Subcutaneous adipose tissue (tissue), 4 donors: ENCODE measurements around the gene GZMB. TPM values are rescaled to one million over a fixed set of nuclear protein-coding genes. Genes with fewer than 3 reads are reported as not detected.

Experiments
- CTCF ChIP-seq: fragments of 450-650 bp; IDR thresholded peaks from one replicate; pipeline ENCODE4 v1.5.1; 2016; ENCODE audit warnings: low read depth, mild to moderate bottlenecking, control low read depth, antibody characterized with exemption, moderate library complexity
- total RNA-seq, 4 donors: library from RNA; depleted of rRNA; stranded (reverse); fragments of >200 nt; gene quantifications; one replicate each; pipeline ENCODE4 v1.1.0, GENCODE V29; 2016

The GZMB gene
- total RNA-seq, 4 donors from 2014 or later = 0.66 to 2.8 (median 2.0) TPM

GRCh38 chr14:24630872-24631477 lies 3.0 kb downstream of the GZMB start:
- TF ChIP-seq CTCF = no peak

GRCh38 chr14:24630087-24630871 lies 3.7 kb downstream of the GZMB start:
- TF ChIP-seq CTCF = no peak

- no peak for TF ChIP-seq CTCF
Measured at GRCh38 chr14:24629521-24629920, 4.5 kb downstream of the GZMB start.

- no peak for TF ChIP-seq CTCF
Measured at GRCh38 chr14:24613747-24614146, 20.2 kb downstream of the GZMB start.

GRCh38 chr14:24613241-24613640 lies 20.7 kb downstream of the GZMB start:
- no peak for TF ChIP-seq CTCF

GRCh38 chr14:24612196-24612595 lies 21.8 kb downstream of the GZMB start:
- no peak for TF ChIP-seq CTCF

- TF ChIP-seq CTCF = no peak
Measured at GRCh38 chr14:24609655-24610344, 24.2 kb downstream of the GZMB start, which contains the start of gene GZMH. Gene GZMH, minus strand, starts transcription at chr14:24609685. Its CDS starts 72 bp downstream, at chr14:24609613.
